Subcutaneous abdominal adipose tissue (tissue), 5 donors: ENCODE measurements around the gene TMPRSS11B.

ENCODE experiments used
- H3K27ac ChIP-seq: one replicate; pipeline ENCODE4 v1.7.0; 2013; ENCODE audit warnings: low read depth, mild to moderate bottlenecking, inconsistent platforms, low read length, moderate library complexity
- H3K27me3 ChIP-seq, 5 donors: one replicate each; pipeline ENCODE4 v1.7.0; 2013; ENCODE audit warnings: low read length in 5 of 5, inconsistent platforms in 1 of 5; ENCODE audit not compliant: control insufficient read depth in 5 of 5, insufficient read depth in 4 of 5
- H3K36me3 ChIP-seq, 5 donors: one replicate each; pipeline ENCODE4 v1.7.0; 2013; ENCODE audit warnings: low read length in 5 of 5; ENCODE audit not compliant: control insufficient read depth in 5 of 5, insufficient read depth in 5 of 5
- H3K4me1 ChIP-seq, 5 donors: one replicate each; pipeline ENCODE4 v1.7.0; 2013; ENCODE audit warnings: low read length in 5 of 5, mild to moderate bottlenecking in 3 of 5, moderate library complexity in 1 of 5; ENCODE audit not compliant: control insufficient read depth in 5 of 5, insufficient read depth in 5 of 5
- H3K4me3 ChIP-seq, 5 donors: one replicate each; pipeline ENCODE4 v1.7.0; 2013; ENCODE audit warnings: low read length in 5 of 5, low read depth in 1 of 5
- H3K9ac ChIP-seq, 5 donors: one replicate each; pipeline ENCODE4 v1.7.0; 2013; ENCODE audit warnings: low read length in 5 of 5, mild to moderate bottlenecking in 4 of 5, moderate library complexity in 3 of 5
- H3K9me3 ChIP-seq, 5 donors: one replicate each; pipeline ENCODE4 v1.7.0; 2013; ENCODE audit warnings: low read length in 5 of 5; ENCODE audit not compliant: control insufficient read depth in 5 of 5
- donor health status: healthy.
- donor health status: healthy.
- donor health status: healthy.
- donor health status: healthy.
- donor health status: healthy.

Gene TMPRSS11B

GRCh38 chr4:68272860-68273259 lies 27.4 kb upstream of the TMPRSS11B start:
- H3K9me3 ChIP-seq, result no peaks in the 10 kb centered on the region
- peaks cover 0 to 3% (median 0%) of the 10 kb centered on the region in 5 donors for H3K27me3 ChIP-seq
- H3K36me3 ChIP-seq, result no peaks in the 10 kb centered on the region
- no peak overlapping the region for H3K4me3 ChIP-seq
- H3K4me1 ChIP-seq, result peaks cover 0 to 3% (median 0%) of the 10 kb centered on the region in 5 donors
- H3K9ac ChIP-seq, result no peak overlapping the region
- H3K27ac ChIP-seq, result no peak overlapping the region

GRCh38 chr4:68272380-68272779 lies 26.9 kb upstream of the TMPRSS11B start:
- Histone ChIP-seq H3K27ac (no peak overlapping the region), H3K9me3 (no peaks in the 10 kb centered on the region), H3K4me3 (peak overlapping the region in 2 of 5 donors; percentile 19 to 20), H3K36me3 (no peaks in the 10 kb centered on the region), H3K4me1 (peaks cover 0 to 3% (median 0%) of the 10 kb centered on the region in 5 donors), H3K9ac (no peak overlapping the region), H3K27me3 (peaks cover 0 to 3% (median 0%) of the 10 kb centered on the region in 5 donors)

GRCh38 chr4:68271851-68272357 lies 26.4 kb upstream of the TMPRSS11B start:
- Histone ChIP-seq H3K9me3 (no peaks in the 10 kb centered on the region), H3K27ac (no peak overlapping the region), H3K4me3 (peak overlapping the region in 2 of 5 donors; percentile 19 to 20), H3K36me3 (no peaks in the 10 kb centered on the region), H3K27me3 (peaks cover 0 to 3% (median 0%) of the 10 kb centered on the region in 5 donors), H3K9ac (no peak overlapping the region), H3K4me1 (peaks cover 0 to 3% (median 0%) of the 10 kb centered on the region in 5 donors)

DNA sequence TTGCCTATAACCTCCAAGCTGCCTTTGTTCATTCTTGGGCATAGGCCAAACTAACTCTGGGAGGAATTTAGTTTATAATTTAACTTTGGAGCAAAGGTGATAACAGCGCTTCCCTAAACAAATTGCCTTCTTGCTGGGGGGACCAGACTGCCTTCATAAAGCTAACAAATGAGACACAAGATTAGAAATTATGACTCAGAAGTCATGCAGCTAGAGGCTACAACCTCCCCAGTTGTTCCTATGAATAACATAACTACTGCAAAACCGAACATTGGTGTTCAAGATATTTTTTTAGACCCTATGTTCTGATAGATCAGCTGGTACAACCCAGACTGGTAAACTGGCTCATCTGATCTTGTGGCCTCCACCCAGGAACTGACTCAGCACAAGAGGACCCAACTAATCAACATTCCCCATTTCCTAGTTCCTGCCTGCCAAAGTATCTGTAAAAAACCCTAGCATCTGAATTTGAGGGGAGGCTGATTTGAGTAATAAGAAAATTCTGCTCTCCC lies 22.0 kb upstream of the TMPRSS11B start:
- Histone ChIP-seq H3K9me3 (no peaks in the 10 kb centered on the region), H3K27me3 (peaks cover 0 to 2% (median 0%) of the 10 kb centered on the region in 5 donors), H3K36me3 (no peaks in the 10 kb centered on the region), H3K4me3 (no peak overlapping the region), H3K4me1 (no peaks in the 10 kb centered on the region), H3K9ac (no peak overlapping the region), H3K27ac (no peak overlapping the region)

DNA sequence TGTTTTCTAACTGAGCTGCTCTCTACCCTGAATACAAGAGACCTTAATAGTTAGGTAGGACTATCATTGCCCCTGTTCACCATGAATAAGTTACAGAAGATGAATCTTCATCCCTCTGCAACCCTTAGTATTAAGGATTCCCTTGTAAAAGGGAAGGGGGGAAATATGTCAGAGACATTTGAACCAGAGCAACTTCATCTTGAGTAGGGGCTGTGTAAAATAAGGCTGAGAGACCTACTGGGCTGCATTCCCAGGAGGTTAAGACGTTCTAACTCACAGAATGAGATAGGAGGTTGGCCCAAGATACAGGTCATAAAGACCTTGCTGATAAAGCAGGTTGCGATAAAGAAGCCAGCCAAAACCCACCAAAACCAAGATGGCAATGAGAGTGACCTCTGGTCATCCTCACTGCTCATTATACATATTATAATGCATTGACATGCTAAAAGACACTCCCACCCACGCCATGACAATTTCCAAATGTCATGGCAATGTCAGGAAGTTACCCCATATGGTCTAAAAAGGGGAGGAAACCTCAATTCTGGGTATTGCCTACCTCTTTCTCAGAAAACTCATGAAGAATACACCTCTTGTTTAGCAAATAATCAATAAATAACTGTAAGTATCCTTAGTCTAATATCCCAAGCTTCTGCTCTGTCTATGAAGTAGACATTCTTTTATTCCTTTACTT lies 19.5 kb upstream of the TMPRSS11B start:
- H3K4me3 ChIP-seq, result no peak overlapping the region
- no peaks in the 10 kb centered on the region for H3K36me3 ChIP-seq
- no peaks in the 10 kb centered on the region for H3K9me3 ChIP-seq
- no peak overlapping the region for H3K9ac ChIP-seq
- H3K27ac ChIP-seq, result no peak overlapping the region
- no peaks in the 10 kb centered on the region for H3K27me3 ChIP-seq
- H3K4me1 ChIP-seq, result no peaks in the 10 kb centered on the region

DNA sequence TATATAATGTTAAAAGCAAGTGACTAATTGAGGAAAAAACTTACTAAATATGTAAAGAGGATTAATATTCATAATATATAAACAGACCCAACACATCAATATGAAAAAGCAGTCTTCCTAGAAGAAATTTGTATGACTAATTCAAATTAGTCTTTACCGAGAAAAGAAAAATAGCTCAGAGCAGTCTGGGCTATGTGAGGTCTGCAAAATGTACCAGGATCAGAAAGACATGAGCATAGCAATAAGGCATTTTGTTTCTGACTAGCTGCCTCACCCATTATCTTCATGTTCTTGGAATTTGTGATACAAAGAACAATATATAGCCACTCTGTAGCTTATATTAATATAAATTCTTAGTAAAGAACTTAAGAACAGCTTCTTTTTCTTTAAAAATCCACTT lies 13.7 kb upstream of the TMPRSS11B start:
- no peaks in the 10 kb centered on the region for H3K36me3 ChIP-seq
- no peak overlapping the region for H3K27ac ChIP-seq
- no peak overlapping the region for H3K4me3 ChIP-seq
- no peak overlapping the region for H3K9ac ChIP-seq
- H3K9me3 ChIP-seq, result no peaks in the 10 kb centered on the region
- no peaks in the 10 kb centered on the region for H3K27me3 ChIP-seq
- H3K4me1 ChIP-seq, result no peaks in the 10 kb centered on the region

DNA sequence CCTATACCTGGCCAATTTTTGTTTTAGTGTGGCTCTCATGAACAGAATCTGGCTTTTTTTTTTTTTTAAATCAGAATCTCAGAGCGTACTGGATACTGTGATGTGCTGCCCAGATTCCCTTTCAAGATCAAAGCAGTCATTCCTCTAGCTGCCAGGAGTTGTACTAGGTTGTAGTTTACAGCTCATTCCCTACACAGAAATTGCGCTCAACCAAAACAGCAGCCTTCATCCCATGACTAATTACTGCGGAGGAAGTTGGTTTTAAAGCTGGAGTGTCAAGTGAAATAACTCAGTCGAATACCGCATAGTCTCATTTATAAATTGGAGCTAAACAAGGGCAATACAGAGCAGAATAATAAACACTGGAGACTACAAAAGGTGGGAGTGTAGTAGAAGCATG lies 12.2 kb upstream of the TMPRSS11B start:
- Histone ChIP-seq H3K27me3 (no peaks in the 10 kb centered on the region), H3K27ac (no peak overlapping the region), H3K9me3 (no peaks in the 10 kb centered on the region), H3K4me3 (no peak overlapping the region), H3K9ac (no peak overlapping the region), H3K4me1 (no peaks in the 10 kb centered on the region), H3K36me3 (no peaks in the 10 kb centered on the region)

DNA sequence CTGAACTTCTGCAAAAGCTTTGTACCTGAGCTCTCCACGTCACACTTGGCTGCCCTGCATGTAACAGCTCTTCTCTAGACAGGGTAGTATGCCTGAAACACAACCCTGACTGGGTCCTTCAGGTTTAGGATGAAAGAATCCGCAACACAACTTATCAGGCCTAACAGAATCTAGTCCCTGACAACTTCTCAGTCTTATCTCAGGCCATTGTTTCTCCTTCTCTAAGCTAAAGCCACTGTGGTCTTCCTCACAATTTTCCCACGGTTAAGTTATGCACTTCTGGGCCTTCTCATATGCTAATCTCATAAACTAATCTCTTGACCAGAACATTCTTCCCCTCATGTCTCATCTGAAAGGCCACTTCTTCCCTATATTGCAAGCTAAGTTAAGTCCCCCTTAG lies 10.8 kb upstream of the TMPRSS11B start:
- Histone ChIP-seq H3K27ac (no peak overlapping the region), H3K9ac (no peak overlapping the region), H3K4me1 (no peaks in the 10 kb centered on the region), H3K4me3 (no peak overlapping the region), H3K27me3 (no peaks in the 10 kb centered on the region), H3K9me3 (no peaks in the 10 kb centered on the region), H3K36me3 (no peaks in the 10 kb centered on the region)

- Histone ChIP-seq H3K36me3 (no peaks in the 10 kb centered on the region), H3K9ac (no peak overlapping the region), H3K27me3 (no peaks in the 10 kb centered on the region), H3K9me3 (no peaks in the 10 kb centered on the region), H3K4me1 (no peaks in the 10 kb centered on the region), H3K27ac (no peak overlapping the region), H3K4me3 (no peak overlapping the region)
Measured at GRCh38 chr4:68250151-68250930, 4.8 kb upstream of the TMPRSS11B start.

DNA sequence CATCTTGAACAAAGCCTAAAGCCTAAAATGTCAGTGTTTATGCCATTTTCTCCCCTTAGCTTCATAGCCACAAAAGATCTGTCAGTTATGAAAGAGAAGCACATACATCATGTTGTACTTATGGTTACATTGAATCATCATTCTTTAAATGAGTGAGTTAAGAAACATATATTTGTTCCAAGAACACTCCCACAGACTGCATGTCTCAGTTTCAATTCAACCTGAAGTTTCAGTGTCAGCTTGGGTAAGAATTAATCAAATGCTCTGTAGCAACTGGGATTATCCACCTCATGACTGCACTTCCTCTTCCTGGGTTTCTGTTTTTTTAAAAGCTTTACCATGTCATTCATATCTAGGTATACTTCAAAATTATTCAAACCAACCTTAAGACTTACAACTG lies 3.9 kb upstream of the TMPRSS11B start:
- Histone ChIP-seq H3K9ac (no peak overlapping the region), H3K36me3 (no peaks in the 10 kb centered on the region), H3K4me1 (no peaks in the 10 kb centered on the region), H3K27me3 (no peaks in the 10 kb centered on the region), H3K4me3 (no peak overlapping the region), H3K27ac (no peak overlapping the region), H3K9me3 (no peaks in the 10 kb centered on the region)
